RWPE2 (cell line): Measurements from ENCODE around the gene TNRC6C.

Experiments used
- ATAC-seq: fragments of 200-7000 bp; cut with Tn5 transposase; 3 replicates; pipeline ENCODE4 v1.9.1; 2021; ENCODE audit warnings: low read depth
- DNase-seq: peaks from one replicate; pipeline ENCODE4 v3.0.0-alpha.2; 2020; ENCODE audit warnings: low spot score
- H3K27ac ChIP-seq: fragments of 450-650 bp; 2 replicates; pipeline ENCODE4 v1.5.1; 2017; ENCODE audit warnings: mild to moderate bottlenecking; ENCODE audit not compliant: poor library complexity, severe bottlenecking
- H3K27me3 ChIP-seq: fragments of 250-450 bp; sonication (Bioruptor Pico); 2 replicates; pipeline ENCODE4 v1.5.1; 2021; ENCODE audit warnings: mild to moderate bottlenecking, moderate library complexity; ENCODE audit not compliant: insufficient read depth, poor library complexity, severe bottlenecking
- H3K36me3 ChIP-seq: fragments of 250-450 bp; sonication (Bioruptor Pico); 2 replicates; pipeline ENCODE4 v1.5.1; 2020; ENCODE audit warnings: low read depth, mild to moderate bottlenecking, moderate library complexity
- H3K4me1 ChIP-seq: fragments of 250-450 bp; sonication (Bioruptor Pico); 2 replicates; pipeline ENCODE4 v1.5.1; 2021; ENCODE audit warnings: mild to moderate bottlenecking, moderate library complexity; ENCODE audit not compliant: insufficient read depth, poor library complexity, severe bottlenecking
- H3K4me3 ChIP-seq: fragments of 250-450 bp; sonication (Bioruptor Pico); 2 replicates; pipeline ENCODE4 v1.5.1; 2021; ENCODE audit warnings: mild to moderate bottlenecking, moderate library complexity; ENCODE audit not compliant: severe bottlenecking
- H3K9me3 ChIP-seq: fragments of 250-450 bp; sonication (Bioruptor Pico); 2 replicates; pipeline ENCODE4 v1.5.1; 2021; ENCODE audit warnings: mild to moderate bottlenecking, moderate library complexity; ENCODE audit not compliant: severe bottlenecking
- TF ChIP-seq, protein P1 (sequence below): fragments of 450-650 bp; IDR thresholded peaks from one replicate; pipeline ENCODE4 v1.5.1; 2017; ENCODE audit warnings: mild to moderate bottlenecking, moderate library complexity; ENCODE audit not compliant: poor library complexity, severe bottlenecking

Gene TNRC6C, protein sequence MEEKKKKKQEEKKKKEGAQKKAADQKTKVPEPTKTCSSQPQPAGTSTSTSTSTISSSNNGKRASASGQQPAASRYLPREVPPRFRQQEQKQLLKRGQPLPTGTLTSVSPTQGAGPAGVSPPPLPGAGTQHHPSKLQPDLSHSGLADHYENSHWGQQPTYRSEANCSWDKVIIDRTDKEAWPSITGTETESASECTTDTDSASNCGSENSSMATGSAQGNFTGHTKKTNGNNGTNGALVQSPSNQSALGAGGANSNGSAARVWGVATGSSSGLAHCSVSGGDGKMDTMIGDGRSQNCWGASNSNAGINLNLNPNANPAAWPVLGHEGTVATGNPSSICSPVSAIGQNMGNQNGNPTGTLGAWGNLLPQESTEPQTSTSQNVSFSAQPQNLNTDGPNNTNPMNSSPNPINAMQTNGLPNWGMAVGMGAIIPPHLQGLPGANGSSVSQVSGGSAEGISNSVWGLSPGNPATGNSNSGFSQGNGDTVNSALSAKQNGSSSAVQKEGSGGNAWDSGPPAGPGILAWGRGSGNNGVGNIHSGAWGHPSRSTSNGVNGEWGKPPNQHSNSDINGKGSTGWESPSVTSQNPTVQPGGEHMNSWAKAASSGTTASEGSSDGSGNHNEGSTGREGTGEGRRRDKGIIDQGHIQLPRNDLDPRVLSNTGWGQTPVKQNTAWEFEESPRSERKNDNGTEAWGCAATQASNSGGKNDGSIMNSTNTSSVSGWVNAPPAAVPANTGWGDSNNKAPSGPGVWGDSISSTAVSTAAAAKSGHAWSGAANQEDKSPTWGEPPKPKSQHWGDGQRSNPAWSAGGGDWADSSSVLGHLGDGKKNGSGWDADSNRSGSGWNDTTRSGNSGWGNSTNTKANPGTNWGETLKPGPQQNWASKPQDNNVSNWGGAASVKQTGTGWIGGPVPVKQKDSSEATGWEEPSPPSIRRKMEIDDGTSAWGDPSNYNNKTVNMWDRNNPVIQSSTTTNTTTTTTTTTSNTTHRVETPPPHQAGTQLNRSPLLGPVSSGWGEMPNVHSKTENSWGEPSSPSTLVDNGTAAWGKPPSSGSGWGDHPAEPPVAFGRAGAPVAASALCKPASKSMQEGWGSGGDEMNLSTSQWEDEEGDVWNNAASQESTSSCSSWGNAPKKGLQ (N-terminal part only)

DNA sequence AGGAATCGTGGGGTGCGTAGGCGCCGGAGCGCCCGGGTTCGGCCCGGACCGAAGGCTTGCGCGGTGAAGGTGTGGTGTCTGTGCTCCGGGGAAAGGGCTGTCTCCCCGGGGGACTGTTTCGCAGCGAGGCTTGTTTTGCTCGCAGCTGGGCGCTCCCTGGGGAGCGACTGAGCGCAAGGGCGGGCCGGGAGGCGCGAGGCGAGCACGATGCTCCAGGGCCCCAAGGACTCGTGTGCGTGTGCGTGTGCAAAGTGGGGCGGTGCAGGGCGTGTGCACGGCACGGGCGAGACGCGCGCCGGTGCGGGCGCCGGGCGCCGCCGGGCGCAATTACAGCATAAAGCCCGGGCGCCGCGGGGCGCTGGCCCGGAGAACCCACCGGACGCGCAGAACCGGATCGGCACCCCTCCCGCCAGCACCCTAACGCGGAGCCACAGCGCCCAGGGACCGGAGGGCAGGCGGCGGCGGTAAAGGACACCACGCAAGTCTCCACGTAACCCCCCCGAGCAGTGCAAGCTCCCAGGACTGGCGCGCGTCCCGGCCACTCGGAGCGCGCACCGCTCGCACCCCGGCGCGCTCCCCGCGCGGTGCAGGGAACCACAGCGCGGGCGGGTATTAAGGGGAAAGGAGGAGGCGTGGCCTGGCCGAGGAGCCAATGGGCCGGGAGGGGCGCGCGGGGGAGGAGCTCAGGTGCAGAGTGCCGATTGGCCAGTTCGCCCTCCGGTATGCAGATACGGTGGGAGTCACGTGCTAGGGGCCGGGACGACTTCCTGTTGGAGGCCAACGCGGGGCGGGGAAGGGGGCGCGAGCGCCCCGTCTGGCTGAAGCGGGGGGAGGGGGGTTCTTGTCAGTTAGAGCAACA is at the start of gene TNRC6C:
TNRC6C (plus strand) TSS at position 847 of the 859 bp plus-strand sequence. CDS start 45,504 bp downstream, outside the sequence.
- no peaks in the 10 kb centered on the region; the same call in 1 of the 2 replicates for H3K36me3 ChIP-seq
- H3K27ac ChIP-seq: no peak within 1 kb of the TSS
- peaks cover 67% of the 10 kb centered on the region for H3K27me3 ChIP-seq
- no peaks in the 10 kb centered on the region for H3K4me1 ChIP-seq
- ATAC-seq (peak; percentile 94), DNase-seq (peak; percentile 100)
- TF ChIP-seq, protein P1, sequence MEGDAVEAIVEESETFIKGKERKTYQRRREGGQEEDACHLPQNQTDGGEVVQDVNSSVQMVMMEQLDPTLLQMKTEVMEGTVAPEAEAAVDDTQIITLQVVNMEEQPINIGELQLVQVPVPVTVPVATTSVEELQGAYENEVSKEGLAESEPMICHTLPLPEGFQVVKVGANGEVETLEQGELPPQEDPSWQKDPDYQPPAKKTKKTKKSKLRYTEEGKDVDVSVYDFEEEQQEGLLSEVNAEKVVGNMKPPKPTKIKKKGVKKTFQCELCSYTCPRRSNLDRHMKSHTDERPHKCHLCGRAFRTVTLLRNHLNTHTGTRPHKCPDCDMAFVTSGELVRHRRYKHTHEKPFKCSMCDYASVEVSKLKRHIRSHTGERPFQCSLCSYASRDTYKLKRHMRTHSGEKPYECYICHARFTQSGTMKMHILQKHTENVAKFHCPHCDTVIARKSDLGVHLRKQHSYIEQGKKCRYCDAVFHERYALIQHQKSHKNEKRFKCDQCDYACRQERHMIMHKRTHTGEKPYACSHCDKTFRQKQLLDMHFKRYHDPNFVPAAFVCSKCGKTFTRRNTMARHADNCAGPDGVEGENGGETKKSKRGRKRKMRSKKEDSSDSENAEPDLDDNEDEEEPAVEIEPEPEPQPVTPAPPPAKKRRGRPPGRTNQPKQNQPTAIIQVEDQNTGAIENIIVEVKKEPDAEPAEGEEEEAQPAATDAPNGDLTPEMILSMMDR: no peak
- peak within 1 kb of the TSS; percentile 98 for H3K4me3 ChIP-seq
- H3K9me3 ChIP-seq: peaks cover 2% of the 10 kb centered on the region

DNA sequence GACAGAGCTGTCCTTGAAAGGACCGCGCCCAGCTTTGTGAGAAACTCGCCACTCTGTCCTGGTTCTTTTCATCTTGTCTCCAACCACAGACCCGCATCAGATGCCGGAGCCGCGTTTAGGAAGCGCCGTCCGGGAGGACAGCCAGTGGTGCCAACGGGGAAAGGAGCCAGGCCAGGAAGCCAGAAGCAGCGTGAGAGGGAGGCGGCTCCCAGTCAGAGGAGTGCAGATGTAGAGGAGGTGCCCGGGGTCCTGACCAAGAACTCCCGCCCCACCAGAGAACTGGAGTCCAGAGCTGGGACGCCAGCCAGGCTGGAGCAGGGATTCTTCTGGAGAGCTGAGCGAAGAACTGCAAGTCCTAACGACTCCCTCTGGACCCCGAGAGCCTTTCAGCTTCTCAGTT is 49.3 kb upstream of the TNRC6C start:
- TF ChIP-seq, protein P1: no peak
- Histone ChIP-seq H3K9me3 (no peaks in the 10 kb centered on the region), H3K4me3 (no peak overlapping the region), H3K27me3 (peaks cover 79% of the 10 kb centered on the region), H3K36me3 (no peaks in the 10 kb centered on the region), H3K27ac (no peak overlapping the region), H3K4me1 (no peaks in the 10 kb centered on the region)
- ATAC-seq (peak; percentile 27; the same call in 1 of the 3 replicates), DNase-seq (peak; percentile 52)

DNA sequence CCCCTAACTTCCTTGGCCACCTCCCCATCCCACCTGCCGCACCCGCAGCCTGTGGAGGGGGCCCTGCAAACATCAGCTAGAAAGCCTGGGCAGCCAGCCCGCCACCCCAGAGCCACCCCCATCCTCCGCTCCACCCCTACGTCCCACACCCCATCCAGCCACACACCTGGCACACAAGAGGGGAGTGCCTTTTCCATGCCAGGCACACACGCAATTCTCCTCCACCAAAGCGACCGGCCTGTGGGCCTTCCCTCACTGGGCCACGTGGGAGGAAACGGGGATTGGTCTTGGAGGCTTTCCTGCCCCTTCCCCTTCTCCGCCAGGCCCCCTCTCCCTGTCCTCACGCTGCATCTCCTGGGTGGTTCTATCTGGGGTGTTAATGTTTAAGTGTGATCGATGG is 48.7 kb upstream of the TNRC6C start:
- peaks cover 78% of the 10 kb centered on the region for H3K27me3 ChIP-seq
- H3K4me3 ChIP-seq: no peak overlapping the region
- no peaks in the 10 kb centered on the region for H3K9me3 ChIP-seq
- no peak for ATAC-seq
- TF ChIP-seq, protein P1: no peak
- no peaks in the 10 kb centered on the region for H3K36me3 ChIP-seq
- no peak overlapping the region for H3K27ac ChIP-seq
- H3K4me1 ChIP-seq: no peaks in the 10 kb centered on the region
- DNase-seq: no peak

DNA sequence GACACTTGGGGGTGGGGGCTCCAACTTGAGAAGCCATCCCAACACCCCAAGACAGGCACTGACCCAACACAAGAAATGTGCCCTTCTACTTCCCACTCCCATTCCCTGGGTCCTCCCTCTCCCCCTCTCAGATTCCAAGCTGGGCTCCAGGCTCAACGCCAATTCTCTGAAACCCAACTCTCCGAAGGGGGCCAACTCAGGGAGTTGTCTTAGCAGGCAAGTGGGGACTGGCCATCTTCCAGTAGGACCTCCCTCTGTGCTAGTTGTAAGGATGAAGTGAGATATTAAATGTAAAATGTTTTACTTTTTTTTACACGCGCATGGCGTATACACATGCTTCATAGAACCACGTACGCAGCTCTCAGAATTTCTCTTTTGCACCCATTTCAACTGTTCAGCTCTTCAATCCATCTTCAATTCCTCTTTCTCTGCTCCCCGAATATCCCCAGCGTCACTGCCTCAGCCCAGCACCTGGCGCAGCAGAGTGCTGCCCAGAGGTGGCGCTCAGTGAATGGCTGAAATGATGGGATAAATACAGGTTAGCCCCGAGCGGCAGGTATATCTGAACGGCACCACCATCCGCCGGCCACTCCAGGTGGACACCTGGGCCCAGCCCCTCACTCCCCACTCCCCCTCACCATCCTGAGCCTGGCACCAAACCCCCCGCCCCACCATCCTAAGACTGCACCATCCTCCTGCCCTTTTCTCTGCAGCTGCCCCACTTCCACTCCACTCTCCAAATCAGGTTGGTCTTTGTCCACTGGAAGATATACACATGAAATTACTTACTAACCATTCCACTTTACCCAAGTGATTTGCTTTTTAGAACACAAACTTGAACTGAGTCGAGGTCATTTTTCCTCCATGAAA is 43.9 kb upstream of the TNRC6C start:
- Histone ChIP-seq H3K36me3 (no peaks in the 10 kb centered on the region), H3K27ac (no peak overlapping the region), H3K4me3 (no peak overlapping the region), H3K9me3 (no peaks in the 10 kb centered on the region), H3K4me1 (no peaks in the 10 kb centered on the region), H3K27me3 (peaks cover 56% of the 10 kb centered on the region)
- ATAC-seq: peak; percentile 38; the same call in 1 of the 3 replicates
- TF ChIP-seq, protein P1: peak; percentile 8
- no peak for DNase-seq
